GM18867 (cell line): ENCODE data around the gene PPARG.
"Not testable (repeated sequence)": the region's sequence is repeated elsewhere in the genome, so short reads cannot be mapped to it uniquely, and the experiment has no call there.

Experiments used
- ATAC-seq: cut with Tn5 transposase; IDR thresholded peaks from one replicate; pipeline ENCODE4 v1.9.1; 2021; ENCODE audit warnings: mild to moderate bottlenecking, moderate library complexity; ENCODE audit not compliant: unreplicated experiment

Gene PPARG

GRCh38 chr3:12439161-12439940 is 150.5 kb downstream of the PPARG start:
- ATAC-seq: no peak

- no peak for ATAC-seq
Measured at GRCh38 chr3:12440927-12441714, 152.3 kb downstream of the PPARG start.

- ATAC-seq: no peak
Measured at GRCh38 chr3:12442654-12443501, 154.0 kb downstream of the PPARG start.

- ATAC-seq: no peak
Measured at GRCh38 chr3:12443781-12444522, 155.1 kb downstream of the PPARG start.

GRCh38 chr3:12444582-12445471 is 156.0 kb downstream of the PPARG start:
- no peak for ATAC-seq

GRCh38 chr3:12445523-12446240 is 156.8 kb downstream of the PPARG start:
- ATAC-seq: no peak

- ATAC-seq: no peak
Measured at GRCh38 chr3:12446298-12446697, 157.4 kb downstream of the PPARG start.

GRCh38 chr3:12447075-12447474 is 158.2 kb downstream of the PPARG start:
- no peak for ATAC-seq

- ATAC-seq: not testable (repeated sequence)
Measured at GRCh38 chr3:12448404-12449202, 159.7 kb downstream of the PPARG start.

- ATAC-seq: no peak
Measured at GRCh38 chr3:12449889-12450682, 161.2 kb downstream of the PPARG start.

GRCh38 chr3:12451481-12451880 is 162.6 kb downstream of the PPARG start:
- no peak for ATAC-seq

- ATAC-seq: no peak
Measured at GRCh38 chr3:12451960-12452359, 163.1 kb downstream of the PPARG start.

- ATAC-seq: no peak
Measured at GRCh38 chr3:12452361-12453330, 163.8 kb downstream of the PPARG start.

GRCh38 chr3:12454076-12454815 is 165.4 kb downstream of the PPARG start:
- ATAC-seq: no peak

GRCh38 chr3:12454816-12455121 is 165.9 kb downstream of the PPARG start:
- ATAC-seq: no peak

- no peak for ATAC-seq
Measured at GRCh38 chr3:12455740-12456139, 166.9 kb downstream of the PPARG start.
